T-helper 2 cell treated with Interferon-gamma antibody and Interleukin-4, amounts not matched to agents 100 ng/mL and 5 ng/mL, for 36 hours (primary cell): Measurements from ENCODE around the gene TADA2B. TPM values are rescaled to one million over a fixed set of nuclear protein-coding genes. Genes with fewer than 3 reads are reported as not detected.

Experiments used
- intact Hi-C: fragments of 100-400 bp; cut with micrococcal nuclease; formaldehyde crosslinking; loops from one replicate; pipeline ENCODE4 v1.15.1; 2023
- total RNA-seq: library from RNA; stranded (reverse); gene quantifications from 2 replicates; pipeline ENCODE4 v1.2.3, GENCODE V29; 2022

The TADA2B gene, protein sequence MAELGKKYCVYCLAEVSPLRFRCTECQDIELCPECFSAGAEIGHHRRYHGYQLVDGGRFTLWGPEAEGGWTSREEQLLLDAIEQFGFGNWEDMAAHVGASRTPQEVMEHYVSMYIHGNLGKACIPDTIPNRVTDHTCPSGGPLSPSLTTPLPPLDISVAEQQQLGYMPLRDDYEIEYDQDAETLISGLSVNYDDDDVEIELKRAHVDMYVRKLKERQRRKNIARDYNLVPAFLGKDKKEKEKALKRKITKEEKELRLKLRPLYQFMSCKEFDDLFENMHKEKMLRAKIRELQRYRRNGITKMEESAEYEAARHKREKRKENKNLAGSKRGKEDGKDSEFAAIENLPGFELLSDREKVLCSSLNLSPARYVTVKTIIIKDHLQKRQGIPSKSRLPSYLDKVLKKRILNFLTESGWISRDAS
- 23.3 and 25.2 TPM in 2 replicates for total RNA-seq

DNA sequence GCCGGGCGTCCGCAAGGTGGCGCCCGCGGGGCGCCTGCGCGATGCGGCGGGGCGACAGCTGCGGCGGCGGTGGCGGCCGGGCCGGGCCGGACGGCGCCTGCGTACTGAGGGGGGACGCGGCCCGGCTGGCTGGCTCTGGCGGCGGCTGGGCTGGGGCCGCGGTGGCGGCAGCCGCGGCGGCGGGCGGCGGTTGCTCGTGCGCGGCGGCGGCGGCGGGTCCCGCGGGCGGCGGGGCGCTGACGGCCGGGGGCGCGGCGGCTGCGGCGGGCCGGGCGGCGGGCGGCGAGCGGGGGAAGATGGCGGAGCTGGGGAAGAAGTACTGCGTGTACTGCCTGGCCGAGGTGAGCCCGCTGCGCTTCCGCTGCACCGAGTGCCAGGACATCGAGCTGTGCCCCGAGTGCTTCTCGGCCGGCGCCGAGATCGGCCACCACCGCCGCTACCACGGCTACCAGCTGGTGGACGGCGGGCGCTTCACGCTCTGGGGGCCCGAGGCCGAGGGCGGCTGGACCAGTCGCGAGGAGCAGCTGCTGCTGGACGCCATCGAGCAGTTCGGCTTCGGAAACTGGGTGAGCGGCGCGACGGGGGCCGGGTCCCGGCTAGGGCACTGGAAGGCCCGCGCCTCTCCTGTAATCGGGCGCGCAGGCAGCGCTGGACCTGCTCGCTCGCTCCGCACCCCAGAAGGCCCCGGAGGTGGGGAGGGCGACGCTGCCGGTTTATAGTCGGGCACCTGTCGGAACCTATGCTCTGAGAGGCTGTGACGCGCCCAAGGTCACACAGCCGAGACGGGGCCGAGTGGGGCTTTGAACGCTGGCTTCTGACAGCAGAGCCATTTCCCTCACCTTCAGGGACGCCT is at the start of gene TADA2B:
TADA2B (plus strand) TSS at position 89 of the 853 bp plus-strand sequence; CDS start at position 297, 208 bp downstream.
- intact Hi-C loops, result loop anchor here (1.0 kb wide), 7 partner anchors 25 to 468 kb away; partner anchors contain the start of genes GRPEL1, KIAA0232, MAN2B2 and TBC1D14

GRCh38 chr4:6996481-6996880 is 46.7 kb upstream of the TADA2B start:
- intact Hi-C loops, result no loop called here

GRCh38 chr4:6999172-7000086 is 43.7 kb upstream of the TADA2B start:
- intact Hi-C loops, result loop anchor here (1.0 kb wide), 1 partner anchor 12 kb away; no protein-coding TSS in a partner anchor

DNA sequence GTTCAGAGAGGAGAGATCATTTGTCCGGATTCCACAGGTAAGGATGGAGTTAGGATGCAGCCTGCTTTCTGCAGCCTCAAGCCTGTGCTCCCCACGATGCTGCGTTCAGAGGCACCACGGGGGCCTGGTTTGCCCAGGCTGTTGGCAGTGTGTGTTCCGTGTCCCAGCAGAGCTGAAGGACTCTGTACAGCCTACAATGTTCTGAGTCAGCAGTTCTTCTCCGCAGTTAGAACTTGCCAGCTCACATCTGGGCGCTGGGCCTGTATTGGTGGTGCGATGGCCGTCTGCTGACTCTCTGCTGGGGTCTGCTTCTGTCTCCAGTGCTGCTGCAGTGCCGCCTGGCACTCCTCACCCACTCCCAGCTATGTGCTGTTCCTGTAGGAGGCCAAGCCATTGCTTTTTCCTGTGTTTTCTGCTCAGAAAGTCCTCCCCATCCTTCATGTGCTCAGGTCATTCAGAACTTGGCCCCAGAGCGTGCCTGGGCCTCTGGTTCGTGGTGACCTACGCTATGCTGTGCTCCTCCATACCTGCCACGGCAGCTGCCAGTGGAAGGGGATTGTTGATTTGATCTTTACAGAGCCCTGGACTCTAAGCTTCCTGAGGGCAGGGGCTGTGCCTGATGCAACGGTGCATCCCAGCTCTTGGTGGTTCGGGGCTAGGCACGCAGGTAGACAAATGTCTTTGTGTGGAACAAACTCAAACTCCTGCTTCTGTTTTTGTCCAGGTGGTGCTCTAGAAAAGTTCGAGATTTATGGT is 42.6 kb upstream of the TADA2B start:
- intact Hi-C loops, result no loop called here

GRCh38 chr4:7001271-7001670 is 41.9 kb upstream of the TADA2B start:
- intact Hi-C loops, result no loop called here

DNA sequence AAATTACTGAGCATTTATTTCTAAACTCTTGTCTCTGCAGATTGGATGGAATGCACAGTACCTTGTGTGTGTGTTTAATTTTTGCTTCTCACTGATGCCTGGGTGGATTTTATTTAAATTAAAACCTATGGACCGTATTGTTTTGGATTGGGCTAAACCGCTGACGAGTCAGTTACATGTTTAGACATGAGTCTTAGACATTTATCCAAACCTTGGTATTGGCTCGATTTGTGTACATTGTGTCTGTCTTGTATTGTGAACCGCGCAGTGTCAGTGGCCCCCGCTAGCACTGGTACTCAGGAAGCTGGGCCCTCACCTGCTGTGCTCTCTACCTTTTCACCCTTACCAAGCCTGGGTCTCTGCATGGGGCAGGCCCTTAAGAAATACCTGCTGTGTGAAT is 40.8 kb upstream of the TADA2B start:
- intact Hi-C loops, result no loop called here

DNA sequence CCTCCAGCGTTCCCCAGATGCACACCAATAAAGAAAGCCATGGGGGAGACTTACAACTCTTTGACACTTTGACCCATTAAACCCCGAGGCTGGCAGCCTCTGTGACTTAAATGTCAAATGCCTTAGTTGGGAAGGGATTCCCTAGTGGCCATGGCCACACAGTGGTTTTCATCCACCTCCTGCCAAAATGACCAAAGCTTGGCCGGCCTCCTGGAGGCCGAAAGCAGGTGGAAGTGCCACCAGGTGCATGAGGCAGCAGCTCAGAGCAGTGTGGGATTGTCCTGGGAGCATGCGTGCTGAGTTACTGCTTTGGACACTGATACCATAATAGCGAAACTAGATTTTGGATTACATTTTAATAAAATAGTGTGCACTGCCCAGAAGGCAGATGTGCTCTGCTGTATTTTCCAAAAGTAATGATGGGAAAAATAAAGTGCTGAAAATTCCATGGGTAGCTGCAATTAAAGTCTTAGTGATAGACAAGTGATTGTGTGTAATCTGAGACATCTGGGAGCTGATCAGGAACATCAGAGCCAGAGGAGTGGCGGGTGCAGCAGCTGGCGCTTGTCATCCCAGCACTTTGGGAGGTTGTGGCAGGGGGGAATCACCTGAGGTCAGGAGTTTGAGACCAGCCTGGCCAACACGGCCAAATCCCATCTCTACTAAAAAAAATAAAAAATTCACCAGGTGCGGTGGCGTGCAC is 39.8 kb upstream of the TADA2B start:
- intact Hi-C loops, result no loop called here

- intact Hi-C loops, result no loop called here
Measured at GRCh38 chr4:7003879-7004240, 39.3 kb upstream of the TADA2B start.

- intact Hi-C loops, result no loop called here
Measured at GRCh38 chr4:7004331-7004730, 38.8 kb upstream of the TADA2B start.

DNA sequence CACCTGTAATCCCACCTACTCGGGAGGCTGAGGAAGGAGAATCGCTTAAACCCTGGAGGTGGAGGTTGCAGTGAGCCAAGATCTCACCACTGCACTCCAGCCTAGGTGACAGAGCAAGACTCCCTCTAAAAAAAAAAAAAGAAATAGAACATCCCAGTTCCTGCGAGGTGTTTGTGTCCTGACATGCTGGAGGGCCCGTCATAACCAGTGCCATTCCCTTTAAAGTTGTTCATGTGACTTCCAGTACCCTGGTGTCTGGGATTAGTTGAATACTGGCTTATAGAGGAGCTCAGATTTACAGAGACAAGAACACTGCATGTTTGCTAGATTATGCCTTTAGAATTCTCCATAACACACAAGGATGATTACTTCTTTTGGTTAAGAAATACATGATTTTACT is 37.6 kb upstream of the TADA2B start:
- intact Hi-C loops, result no loop called here

DNA sequence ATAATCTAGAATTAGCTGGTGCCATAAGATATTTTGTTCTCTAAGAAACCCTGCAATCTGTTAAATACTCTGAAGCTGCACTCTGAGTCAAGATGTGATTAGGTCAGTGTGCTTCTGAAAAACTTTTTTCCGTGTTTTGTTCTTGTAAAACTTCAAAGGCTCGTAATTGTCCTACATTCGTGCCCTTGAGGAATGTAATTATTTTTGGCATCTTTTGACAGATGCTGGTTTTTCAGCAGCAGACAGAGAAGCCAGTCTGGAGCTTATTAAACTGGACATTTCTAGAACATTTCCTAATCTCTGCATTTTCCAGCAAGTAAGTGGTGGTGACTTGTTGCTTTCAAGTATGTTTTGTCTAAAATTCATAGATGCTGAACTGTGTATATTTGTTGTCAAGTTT is 36.8 kb upstream of the TADA2B start:
- intact Hi-C loops, result no loop called here

DNA sequence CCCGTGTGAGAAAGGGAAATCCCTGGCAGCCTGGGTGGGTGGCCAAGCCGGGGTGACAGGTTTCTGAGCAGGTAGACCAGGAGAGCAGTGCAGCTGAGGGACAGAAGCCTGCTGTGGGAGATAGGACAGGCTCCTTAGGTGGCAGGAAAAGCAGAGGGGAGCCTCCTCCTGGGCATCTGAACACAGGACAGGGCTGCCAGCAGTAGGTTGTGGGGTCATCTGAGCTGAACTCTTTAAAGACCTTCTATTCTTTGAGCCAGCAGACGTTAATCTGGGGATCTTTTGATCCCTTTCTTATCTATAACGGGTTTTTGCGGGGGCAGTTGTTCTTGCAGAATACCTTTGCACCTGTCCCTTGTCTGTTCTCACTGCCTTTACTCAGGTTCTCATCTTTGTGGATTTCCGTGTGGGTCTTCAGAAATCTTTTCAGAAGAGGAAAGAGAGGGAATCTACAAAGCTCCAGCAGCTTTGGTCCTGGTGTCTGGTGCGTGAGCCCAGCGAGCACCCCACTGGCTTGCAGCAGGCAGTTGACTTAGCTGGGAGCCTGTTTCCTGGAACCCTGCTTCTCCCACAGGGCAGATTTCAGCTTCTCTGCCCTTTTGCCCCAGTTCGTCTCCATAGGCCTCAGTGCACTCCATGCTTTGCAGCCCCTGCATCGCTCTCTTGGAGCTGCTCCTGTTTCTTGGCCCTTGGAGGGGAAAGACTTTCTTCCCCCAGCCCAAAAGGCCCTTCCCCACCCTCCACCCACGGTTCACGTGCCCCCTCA is 35.8 kb upstream of the TADA2B start:
- intact Hi-C loops, result no loop called here

DNA sequence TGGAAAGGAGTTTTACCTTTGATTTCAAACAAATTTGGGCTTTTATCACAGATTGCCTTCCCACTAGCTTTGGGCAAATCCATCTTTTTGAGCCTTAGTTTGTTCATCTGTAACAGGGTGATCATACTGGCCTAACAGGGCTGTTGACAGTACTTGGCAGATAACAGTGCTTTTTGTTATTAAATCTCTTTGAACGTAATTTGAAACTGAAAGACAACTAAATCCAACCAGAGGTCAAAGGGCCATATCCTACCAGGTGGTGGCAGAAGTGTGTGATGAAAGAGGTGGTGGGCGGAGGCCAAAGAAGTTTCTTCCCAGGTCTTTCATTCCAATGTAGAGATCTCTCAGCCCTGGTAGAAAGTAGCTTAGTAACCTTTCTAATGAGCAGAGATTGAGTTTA is 35.2 kb upstream of the TADA2B start:
- intact Hi-C loops, result no loop called here

DNA sequence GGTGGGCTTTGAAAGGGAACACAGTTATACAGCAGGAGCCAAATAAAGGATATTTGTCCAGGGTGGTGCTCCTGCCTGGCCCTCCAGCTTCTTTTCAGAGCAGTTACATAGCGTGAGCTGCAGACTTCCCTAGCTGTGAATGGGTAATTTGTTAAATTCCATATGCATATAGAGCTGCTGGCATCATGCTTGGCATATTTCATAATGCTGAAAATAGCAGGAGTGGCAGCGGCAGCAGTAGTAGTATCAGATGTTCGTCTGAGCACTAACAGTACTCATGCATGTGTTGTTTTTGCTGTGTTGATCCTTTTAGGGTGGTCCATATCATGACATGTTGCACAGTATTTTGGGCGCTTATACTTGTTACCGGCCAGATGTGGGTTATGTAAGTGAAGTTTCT is 33.6 kb upstream of the TADA2B start:
- intact Hi-C loops, result no loop called here

- intact Hi-C loops, result no loop called here
Measured at GRCh38 chr4:7013175-7013574, 30.0 kb upstream of the TADA2B start.

DNA sequence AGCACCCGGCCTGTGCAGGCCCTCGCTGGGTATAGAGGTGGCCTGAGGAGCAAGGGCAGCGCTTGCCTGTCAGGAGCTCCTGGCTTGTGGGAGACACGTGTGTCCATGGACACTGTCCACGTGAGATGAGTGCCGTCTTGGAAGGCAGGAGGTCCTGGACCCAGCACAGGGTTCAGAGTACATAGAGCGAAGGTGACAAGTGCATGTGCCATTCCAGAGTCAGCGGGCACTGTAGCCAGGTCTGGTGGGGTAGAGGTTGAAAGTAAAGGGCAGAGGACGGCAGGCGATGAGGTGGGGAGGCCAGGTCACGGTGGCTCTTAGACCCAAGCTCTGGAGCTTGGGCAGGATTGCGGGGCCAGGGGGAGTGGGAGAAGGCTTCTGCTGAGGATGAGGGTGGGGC is 28.4 kb upstream of the TADA2B start:
- intact Hi-C loops, result no loop called here

GRCh38 chr4:7015383-7016035 is 27.7 kb upstream of the TADA2B start:
- intact Hi-C loops, result no loop called here

DNA sequence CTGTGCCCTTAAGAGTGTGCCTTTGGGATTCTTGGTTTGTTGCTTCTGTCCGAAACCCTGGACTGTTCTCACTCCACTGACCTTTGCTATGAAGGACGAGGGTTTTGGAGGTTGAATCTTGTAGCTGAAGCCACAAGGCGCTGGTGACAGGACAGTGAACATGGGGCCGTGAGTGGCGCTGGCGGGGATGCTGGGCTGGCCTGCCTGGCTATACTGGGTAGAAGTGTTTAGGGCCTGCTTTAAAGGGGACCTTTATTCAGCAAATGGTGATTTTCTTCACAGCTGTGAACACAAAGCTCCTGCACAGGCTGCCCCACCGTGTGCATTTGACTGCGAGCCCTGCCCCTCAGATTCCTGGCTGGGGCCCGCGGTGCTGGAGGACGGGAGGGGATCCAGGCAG is 27.1 kb upstream of the TADA2B start:
- intact Hi-C loops, result no loop called here

- intact Hi-C loops, result no loop called here
Measured at GRCh38 chr4:7016512-7016911, 26.7 kb upstream of the TADA2B start.
